Effector CD8-positive, alpha-beta T cell (primary cell): ENCODE measurements around the gene CEP120.
"Not testable (repeated sequence)": the region's sequence is repeated elsewhere in the genome, so short reads cannot be mapped to it uniquely, and the experiment has no call there.

Experiments used
- DNase-seq: peaks from one replicate; lab custom pipeline; 2025; lab: John Stamatoyannopoulos, UW

The CEP120 gene

GRCh38 chr5:123438902-123439301 lies 15.7 kb upstream of the CEP120 start:
- DNase-seq = no peak

- no peak for DNase-seq
Observed at GRCh38 chr5:123438244-123438643, 15.0 kb upstream of the CEP120 start.

- DNase-seq = no peak
Observed at GRCh38 chr5:123436201-123436600, 13.0 kb upstream of the CEP120 start.

GRCh38 chr5:123434796-123435195 lies 11.6 kb upstream of the CEP120 start:
- DNase-seq = no peak

GRCh38 chr5:123433596-123433995 lies 10.4 kb upstream of the CEP120 start:
- DNase-seq = no peak

- not testable (repeated sequence) for DNase-seq
Observed at GRCh38 chr5:123430441-123430840, 7.2 kb upstream of the CEP120 start.

GRCh38 chr5:123429993-123430392 lies 6.8 kb upstream of the CEP120 start:
- no peak for DNase-seq

- no peak for DNase-seq
Observed at GRCh38 chr5:123429221-123429954, 6.2 kb upstream of the CEP120 start.

GRCh38 chr5:123428521-123429220 lies 5.5 kb upstream of the CEP120 start:
- DNase-seq = no peak

GRCh38 chr5:123427281-123427680 lies 4.1 kb upstream of the CEP120 start:
- DNase-seq = no peak

GRCh38 chr5:123425431-123425830 lies 2.2 kb upstream of the CEP120 start:
- DNase-seq = no peak

GRCh38 chr5:123422433-123423277 lies 548 bp downstream of the CEP120 start:
- no peak for DNase-seq

- DNase-seq = no peak
Observed at GRCh38 chr5:123421773-123422172, 1.4 kb downstream of the CEP120 start.

- DNase-seq = no peak
Observed at GRCh38 chr5:123414974-123415373, 8.2 kb downstream of the CEP120 start.

- no peak for DNase-seq
Observed at GRCh38 chr5:123412206-123412605, 11.0 kb downstream of the CEP120 start.

- not testable (repeated sequence) for DNase-seq
Observed at GRCh38 chr5:123401999-123402398, 21.2 kb downstream of the CEP120 start.

GRCh38 chr5:123401320-123401719 lies 21.9 kb downstream of the CEP120 start:
- DNase-seq = no peak

GRCh38 chr5:123400870-123401291 lies 22.3 kb downstream of the CEP120 start:
- DNase-seq = not testable (repeated sequence)

GRCh38 chr5:123398058-123398733 lies 25.0 kb downstream of the CEP120 start:
- DNase-seq = no peak

GRCh38 chr5:123397538-123397937 lies 25.7 kb downstream of the CEP120 start:
- DNase-seq = no peak

- DNase-seq = no peak
Observed at GRCh38 chr5:123391009-123391408, 32.2 kb downstream of the CEP120 start.

GRCh38 chr5:123389794-123390193 lies 33.4 kb downstream of the CEP120 start:
- DNase-seq = no peak
